Kidney (tissue), 14 donors: ENCODE measurements around the gene C4orf50. TPM values are rescaled to one million over a fixed set of nuclear protein-coding genes. Genes with fewer than 3 reads are reported as not detected.

Experiments used
- DNase-seq, 5 donors: peaks; one replicate each; pipeline ENCODE4 v3.0.0-alpha.2; 2013 to 2020
- FAIRE-seq: peaks from 2 replicates; lab custom pipeline; 2012; peaks lifted over from hg19 to GRCh38; lab: Jason Lieb, UNC
- H3K27ac ChIP-seq, 2 donors: one replicate each; pipeline ENCODE4 v1.7.0; 2013; ENCODE audit warnings: low read depth in 2 of 2, low read length in 2 of 2, inconsistent platforms in 1 of 2
- H3K27me3 ChIP-seq: one replicate; pipeline ENCODE4 v1.7.1; 2013; ENCODE audit warnings: low read length, inconsistent platforms; ENCODE audit not compliant: control insufficient read depth, insufficient read depth
- H3K36me3 ChIP-seq, 3 donors: one replicate each; pipeline versions ENCODE4 v1.7.0 to v1.7.1; 2013; ENCODE audit warnings: low read length in 3 of 3, control low read depth in 1 of 3, inconsistent platforms in 1 of 3; ENCODE audit not compliant: insufficient read depth in 3 of 3, control insufficient read depth in 2 of 3
- H3K4me1 ChIP-seq, 3 donors: one replicate each; pipeline versions ENCODE4 v1.7.0 to v1.7.1; 2013; ENCODE audit warnings: low read length in 3 of 3, inconsistent platforms in 1 of 3, low read depth in 1 of 3; ENCODE audit not compliant: control insufficient read depth in 2 of 3, insufficient read depth in 2 of 3
- H3K4me3 ChIP-seq, 3 donors: one replicate each; pipeline versions ENCODE4 v1.7.0 to v1.8.1; 2013; ENCODE audit warnings: low read length in 3 of 3, control low read depth in 1 of 3, inconsistent platforms in 1 of 3
- H3K9ac ChIP-seq, 3 donors: one replicate each; pipeline versions ENCODE4 v1.7.0 to v1.7.1; 2013; ENCODE audit warnings: low read length in 3 of 3, control low read depth in 1 of 3, inconsistent platforms in 1 of 3
- H3K9me3 ChIP-seq, 3 donors: one replicate each; pipeline versions ENCODE4 v1.7.0 to v1.7.1; 2013; ENCODE audit warnings: low read length in 3 of 3, control low read depth in 1 of 3, inconsistent platforms in 1 of 3; ENCODE audit not compliant: control insufficient read depth in 2 of 3, insufficient read depth in 1 of 3
- intact Hi-C: fragments of 100-400 bp; cut with DNase I; formaldehyde crosslinking; loops from one replicate; pipeline ENCODE4 v1.11.1; 2022
- polyA plus RNA-seq: library from polyadenylated mRNA; stranded (reverse); fragments of 350-450 nt; fragmentation: Illumina TruSeq; extraction: RNeasy Lipid Tissue Mini Kit (QIAGEN cat#74804); gene quantifications from one replicate; pipeline ENCODE4 v1.2.3, GENCODE V29; 2014; ENCODE audit warnings: low read depth, low replicate concordance; ENCODE audit not compliant: insufficient read depth
- total RNA-seq: library from RNA; stranded (reverse); fragmentation: NEBNext Ultra II Directional; extraction: Animal tissue kit (Norgen Biotek cat#: 25700); gene quantifications from one replicate; pipeline ENCODE4 v1.2.1, GENCODE V29; 2021
- TF ChIP-seq, protein P1 (sequence below): IDR thresholded peaks from 3 replicates; pipeline ENCODE4 v1.5.1; 2012; ENCODE audit warnings: mild to moderate bottlenecking, moderate library complexity, borderline replicate concordance; ENCODE audit not compliant: insufficient read depth; ENCODE audit errors: extremely low read depth
- donor health status: control.
- donor health status: control.
- donor health status: control.
- donor health status: control.
- donor health status: control.
- donor health status: DM: yes; HTN: yes; CAD: no.
- donor health status: Normal renal cell carcinoma (clear cell type).

C4orf50 gene
- total and polyA plus RNA-seq, 2 donors from 2014 or later: 0.16 TPM; not detected in 1

DNA sequence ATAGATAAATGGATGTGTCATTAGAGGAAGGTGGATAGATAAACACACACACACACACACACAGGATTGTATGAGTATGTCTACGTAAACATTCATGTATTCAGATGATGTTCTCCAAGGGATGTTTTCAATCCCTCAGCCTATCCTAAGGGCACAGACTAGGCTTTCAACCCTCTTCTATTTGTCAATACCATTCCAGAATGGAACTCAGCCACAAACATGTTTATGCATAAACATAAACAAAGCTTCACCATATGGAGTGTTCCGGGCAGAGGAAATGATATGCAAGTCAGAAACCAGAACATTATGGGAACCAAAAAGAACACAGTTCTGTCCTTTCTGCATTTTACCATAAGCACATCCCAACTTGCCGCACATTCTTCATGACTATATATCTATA, 150.4 kb downstream of the C4orf50 start:
- intact Hi-C loops: no loop called here
- Histone ChIP-seq H3K4me1 (no peaks in the 10 kb centered on the region), H3K9ac (no peak overlapping the region), H3K27me3 (no peaks in the 10 kb centered on the region), H3K9me3 (no peaks in the 10 kb centered on the region), H3K27ac (no peak overlapping the region), H3K4me3 (no peak overlapping the region), H3K36me3 (no peaks in the 10 kb centered on the region)
- no peak for FAIRE-seq
- TF ChIP-seq, protein P1, sequence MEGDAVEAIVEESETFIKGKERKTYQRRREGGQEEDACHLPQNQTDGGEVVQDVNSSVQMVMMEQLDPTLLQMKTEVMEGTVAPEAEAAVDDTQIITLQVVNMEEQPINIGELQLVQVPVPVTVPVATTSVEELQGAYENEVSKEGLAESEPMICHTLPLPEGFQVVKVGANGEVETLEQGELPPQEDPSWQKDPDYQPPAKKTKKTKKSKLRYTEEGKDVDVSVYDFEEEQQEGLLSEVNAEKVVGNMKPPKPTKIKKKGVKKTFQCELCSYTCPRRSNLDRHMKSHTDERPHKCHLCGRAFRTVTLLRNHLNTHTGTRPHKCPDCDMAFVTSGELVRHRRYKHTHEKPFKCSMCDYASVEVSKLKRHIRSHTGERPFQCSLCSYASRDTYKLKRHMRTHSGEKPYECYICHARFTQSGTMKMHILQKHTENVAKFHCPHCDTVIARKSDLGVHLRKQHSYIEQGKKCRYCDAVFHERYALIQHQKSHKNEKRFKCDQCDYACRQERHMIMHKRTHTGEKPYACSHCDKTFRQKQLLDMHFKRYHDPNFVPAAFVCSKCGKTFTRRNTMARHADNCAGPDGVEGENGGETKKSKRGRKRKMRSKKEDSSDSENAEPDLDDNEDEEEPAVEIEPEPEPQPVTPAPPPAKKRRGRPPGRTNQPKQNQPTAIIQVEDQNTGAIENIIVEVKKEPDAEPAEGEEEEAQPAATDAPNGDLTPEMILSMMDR: no peak
- no peak for DNase-seq

DNA sequence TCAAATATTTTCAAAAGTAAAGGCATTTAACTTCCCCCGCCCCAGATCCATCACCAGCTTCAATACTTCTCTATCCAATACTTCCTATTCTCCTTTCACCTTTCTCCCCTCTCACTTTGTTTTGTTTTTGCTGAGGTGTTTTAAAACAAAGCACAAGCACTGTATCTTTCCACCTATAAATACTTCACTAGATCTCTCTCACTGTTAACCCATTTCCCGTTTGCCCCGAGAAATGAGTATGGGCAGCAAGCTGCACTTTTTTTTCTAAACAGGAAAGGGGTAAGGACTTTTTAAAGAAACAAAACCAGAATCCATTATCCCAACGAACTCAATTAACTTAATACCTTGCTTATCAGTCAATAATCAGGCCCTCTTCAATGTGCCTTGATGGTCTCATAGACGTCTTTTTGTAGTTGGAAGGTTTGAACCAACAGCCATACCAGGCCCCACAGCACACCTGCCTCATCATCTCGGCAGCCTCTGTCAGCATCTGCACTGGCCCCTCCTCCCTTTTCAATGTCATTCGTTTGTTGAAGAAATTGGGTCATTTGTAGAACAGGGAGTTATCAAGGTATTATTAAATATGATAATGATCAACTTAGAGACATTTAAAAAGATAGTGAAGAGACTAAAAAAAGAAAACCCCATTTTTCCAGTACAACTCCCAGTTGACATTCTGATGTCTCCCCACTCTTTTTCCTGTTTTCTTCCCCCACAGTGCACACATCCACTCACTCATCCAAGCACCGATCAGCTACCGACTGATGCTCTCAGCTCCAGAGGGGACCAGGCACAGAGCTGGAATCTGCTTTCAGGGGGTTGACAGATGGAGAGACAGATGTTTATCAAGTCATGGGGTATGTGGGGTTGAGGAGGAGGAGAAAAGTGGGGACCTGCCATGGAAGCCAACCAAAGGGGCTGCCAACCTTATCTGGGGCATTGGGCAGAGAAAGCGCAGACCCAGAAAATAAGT, 151.1 kb downstream of the C4orf50 start:
- no peak overlapping the region for H3K9ac ChIP-seq
- FAIRE-seq (no peak), DNase-seq (no peak)
- intact Hi-C loops: no loop called here
- no peak overlapping the region for H3K4me3 ChIP-seq
- TF ChIP-seq, protein P1: no peak
- H3K4me1 ChIP-seq: no peaks in the 10 kb centered on the region
- no peaks in the 10 kb centered on the region for H3K27me3 ChIP-seq
- no peaks in the 10 kb centered on the region for H3K36me3 ChIP-seq
- H3K27ac ChIP-seq: no peak overlapping the region
- H3K9me3 ChIP-seq: no peaks in the 10 kb centered on the region

DNA sequence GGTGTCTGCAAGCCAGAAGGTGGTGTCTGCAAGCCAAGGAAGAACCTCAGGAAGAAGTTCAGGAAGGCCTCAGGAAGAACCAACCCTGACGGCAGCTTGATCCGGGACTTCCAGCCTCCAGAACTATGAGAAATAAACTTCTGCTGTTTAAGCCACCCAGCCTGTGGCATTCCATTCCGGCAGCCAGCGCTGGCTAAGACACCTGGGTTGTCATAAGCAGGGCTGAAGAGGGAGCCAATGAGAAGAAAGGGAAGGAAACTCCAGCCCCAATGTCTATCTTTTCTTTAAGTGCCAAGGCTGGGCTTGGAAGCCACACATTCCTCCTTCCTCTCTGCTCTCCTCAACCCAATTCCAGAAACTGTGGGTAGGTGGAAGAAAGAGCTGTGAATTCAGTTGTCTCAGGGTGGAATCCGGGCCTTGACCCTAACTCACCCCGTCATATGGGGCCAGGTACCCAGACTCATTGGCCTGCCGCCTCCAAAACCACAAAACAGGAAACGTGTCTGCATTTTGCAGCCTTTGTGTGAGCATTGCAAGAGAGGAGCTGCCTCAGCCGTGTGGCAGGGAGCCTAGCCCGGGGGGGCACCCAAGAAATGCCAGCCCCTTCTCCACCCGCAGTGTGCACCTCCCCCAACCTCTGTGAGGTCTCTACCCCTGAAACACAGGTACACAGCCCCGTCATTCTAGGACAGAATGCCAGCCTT, 152.2 kb downstream of the C4orf50 start:
- Histone ChIP-seq H3K4me3 (no peak overlapping the region), H3K27me3 (no peaks in the 10 kb centered on the region), H3K36me3 (no peaks in the 10 kb centered on the region), H3K9ac (no peak overlapping the region), H3K9me3 (no peaks in the 10 kb centered on the region), H3K4me1 (no peaks in the 10 kb centered on the region), H3K27ac (no peak overlapping the region)
- TF ChIP-seq, protein P1: no peak
- DNase-seq (no peak), FAIRE-seq (no peak)
- intact Hi-C loops: no loop called here
